K562 (cell line): ENCODE results near the gene OXNAD1. TPM values are rescaled to one million over a fixed set of nuclear protein-coding genes. Genes with fewer than 3 reads are reported as not detected.

Experiments used
- ATAC-seq: fragments of 200-7000 bp; cut with Tn5 transposase; 3 replicates; pipeline ENCODE4 v1.9.1; 2020; ENCODE audit warnings: moderate library complexity
- BruUV-seq: library from RNA; stranded (reverse); fragments of 400-500 nt; replicated peaks from 2 replicates; lab custom pipeline; 2021; lab: Mats Ljungman, UMichigan
- CTCF ChIA-PET: fragments of 300-600 bp; formaldehyde crosslinking; extraction: SDS; loops from one replicate; lab custom pipeline; 2021; ENCODE audit warnings: low intra/inter-chr PET ratio; lab: Yijun Ruan, JAX
- POLR2A ChIA-PET: fragments of 300-600, 350-650 bp; sonication (Branson Sonifier 250); formaldehyde crosslinking; extraction: SDS; loops from one replicate; lab custom pipeline; 2021; ENCODE audit warnings: antibody characterized with exemption, inconsistent platforms; lab: Yijun Ruan, JAX
- DNase-seq, 4 experiments: peaks; one replicate each; pipeline versions ENCODE4 v3.0.0 to v3.0.0-alpha.2; 2011 to 2018; ENCODE audit warnings: low spot score in 3 of 4, mixed read lengths in 3 of 4; ENCODE audit errors: extremely low read depth in 1 of 4
- FAIRE-seq: peaks from 2 replicates; lab custom pipeline; 2011; peaks lifted over from hg19 to GRCh38; lab: Jason Lieb, UNC
- H2AFZ ChIP-seq: 2 replicates; pipeline ENCODE4 v1.6.0; 2011; ENCODE audit warnings: low read depth, low read length, control low read depth, inconsistent platforms
- H3K27ac ChIP-seq: fragments of 200-600 bp; 3 replicates; pipeline ENCODE4 v1.8.0; 2011; ENCODE audit warnings: low read depth, mild to moderate bottlenecking, control low read depth, inconsistent platforms, low read length, moderate library complexity, mixed read lengths; ENCODE audit errors: extremely low read depth
- H3K27me3 ChIP-seq, 2 experiments: fragments of 300-600 bp in 1 of 2; 2 replicates in 1 of 2; 3 replicates in 1 of 2; pipeline versions ENCODE4 v1.6.0 to v1.8.0; 2011; ENCODE audit warnings: inconsistent platforms in 2 of 2, low read length in 2 of 2, mild to moderate bottlenecking in 1 of 2, mixed read lengths in 1 of 2, moderate library complexity in 1 of 2; ENCODE audit not compliant: control insufficient read depth in 2 of 2, insufficient read depth in 2 of 2
- H3K36me3 ChIP-seq: fragments of 300-600 bp; 3 replicates; pipeline ENCODE4 v1.8.0; 2011; ENCODE audit warnings: mild to moderate bottlenecking, low read length, inconsistent platforms; ENCODE audit not compliant: control insufficient read depth, insufficient read depth
- H3K4me1 ChIP-seq, 2 experiments: fragments of 200-600 bp in 1 of 2; replicated peaks in 1 of 2; 2 replicates in 1 of 2; 3 replicates in 1 of 2; pipeline versions ENCODE4 v1.5.1 to v1.8.0; 2011; ENCODE audit warnings: inconsistent platforms in 2 of 2, low read length in 2 of 2, mild to moderate bottlenecking in 1 of 2, mixed read lengths in 1 of 2, moderate library complexity in 1 of 2; ENCODE audit not compliant: control insufficient read depth in 2 of 2, insufficient read depth in 2 of 2
- H3K4me2 ChIP-seq: 2 replicates; pipeline ENCODE4 v1.6.1; 2011; ENCODE audit warnings: low read length, control low read depth, inconsistent platforms, mixed read lengths; ENCODE audit not compliant: insufficient read depth
- H3K4me3 ChIP-seq: fragments of 200-600 bp; sonication (generic), shearing (Covaris generic); 2 replicates; pipeline ENCODE4 v1.5.1; 2016; ENCODE audit warnings: control low read depth, inconsistent platforms
- H3K79me2 ChIP-seq: fragments of 200-600 bp; 3 replicates; pipeline ENCODE4 v1.8.0; 2011; ENCODE audit warnings: low read length, inconsistent platforms; ENCODE audit not compliant: control insufficient read depth, insufficient read depth
- H3K9ac ChIP-seq, 2 experiments: 2 replicates each; pipeline versions ENCODE4 v1.6.0 to v1.6.1; 2011; ENCODE audit warnings: low read depth in 2 of 2, low read length in 2 of 2, control low read depth in 1 of 2, inconsistent platforms in 1 of 2, mild to moderate bottlenecking in 1 of 2, mixed read lengths in 1 of 2; ENCODE audit not compliant: insufficient read depth in 1 of 2
- H3K9me1 ChIP-seq: one replicate; pipeline ENCODE4 v1.6.0; 2011; ENCODE audit warnings: inconsistent platforms, mild to moderate bottlenecking, low read length, moderate library complexity; ENCODE audit not compliant: control insufficient read depth, insufficient read depth
- H3K9me3 ChIP-seq: replicated peaks from 2 replicates; pipeline ENCODE4 v1.5.1; 2011; ENCODE audit warnings: low read depth, low read length, inconsistent platforms; ENCODE audit not compliant: control insufficient read depth, insufficient read depth
- H4K20me1 ChIP-seq: replicated peaks from 2 replicates; pipeline ENCODE4 v1.6.1; 2011; ENCODE audit warnings: low read length, inconsistent platforms, mixed read lengths; ENCODE audit not compliant: control insufficient read depth, insufficient read depth
- BRF2 ChIP-seq: IDR thresholded peaks from 3 replicates; pipeline ENCODE4 v1.6.1; 2011; ENCODE audit warnings: borderline replicate concordance, mild to moderate bottlenecking; ENCODE audit not compliant: insufficient read length, insufficient read depth
- DEAF1 ChIP-seq: fragments of 450-650 bp; formaldehyde crosslinking; IDR thresholded peaks from 2 replicates; pipeline ENCODE4 v1.4.0; 2020; ENCODE audit warnings: mild to moderate bottlenecking, moderate library complexity
- E2F6 ChIP-seq, 2 experiments: IDR thresholded peaks; 2 replicates each; pipeline ENCODE4 v1.6.1; 2011; ENCODE audit warnings: borderline replicate concordance in 1 of 2, control low read depth in 1 of 2, low read depth in 1 of 2, low read length in 1 of 2, mild to moderate bottlenecking in 1 of 2, mixed read lengths in 1 of 2, moderate library complexity in 1 of 2; ENCODE audit not compliant: insufficient read depth in 1 of 2, insufficient read length in 1 of 2, poor library complexity in 1 of 2, severe bottlenecking in 1 of 2; ENCODE audit errors: extremely low read depth in 1 of 2
- GATAD2A ChIP-seq: fragments of 450-650 bp; IDR thresholded peaks from 2 replicates; pipeline ENCODE4 v1.6.1; 2017
- HMG20A ChIP-seq: fragments of 450-650 bp; formaldehyde crosslinking; conservative IDR thresholded peaks from 2 replicates; pipeline ENCODE4 v1.4.0; 2020; ENCODE audit warnings: mild to moderate bottlenecking, mixed read lengths
- HNRNPUL1 ChIP-seq: fragments of 200-400 bp; formaldehyde crosslinking; IDR thresholded peaks from 2 replicates; pipeline ENCODE4 v1.6.1; 2017; ENCODE audit warnings: low read length
- KDM4B ChIP-seq, 2 experiments: fragments of 450-650 bp in 1 of 2; sonication (generic) in 1 of 2; IDR thresholded peaks; 2 replicates each; pipeline ENCODE4 v1.6.1; 2016 to 2017; ENCODE audit warnings: borderline replicate concordance in 2 of 2, antibody characterized with exemption in 1 of 2, low read depth in 1 of 2, mild to moderate bottlenecking in 1 of 2
- NBN ChIP-seq: fragments of 450-650 bp; IDR thresholded peaks from 2 replicates; pipeline ENCODE4 v1.6.1; 2016; ENCODE audit warnings: low read depth, mild to moderate bottlenecking
- NFRKB ChIP-seq: fragments of 450-650 bp; IDR thresholded peaks from 2 replicates; pipeline ENCODE4 v1.6.1; 2016; ENCODE audit warnings: low read depth
- RAD51 ChIP-seq: fragments of 450-650 bp; IDR thresholded peaks from 2 replicates; pipeline ENCODE4 v1.7.1; 2016; ENCODE audit warnings: low read depth, mild to moderate bottlenecking, borderline replicate concordance
- SRSF1 ChIP-seq: fragments of 200-400 bp; formaldehyde crosslinking; IDR thresholded peaks from 2 replicates; pipeline ENCODE4 v1.6.1; 2017; ENCODE audit warnings: mild to moderate bottlenecking, low read depth, low read length, moderate library complexity
- ZNF239 ChIP-seq: fragments of 250-450 bp; sonication (Bioruptor Pico); IDR thresholded peaks from 2 replicates; pipeline ENCODE4 v1.4.0; 2020; ENCODE audit warnings: mild to moderate bottlenecking
- ZNF311 ChIP-seq: fragments of 250-450 bp; sonication (Bioruptor Pico); IDR thresholded peaks from 2 replicates; pipeline ENCODE4 v1.4.0; 2020; ENCODE audit warnings: mild to moderate bottlenecking, moderate library complexity
- ZNF584 ChIP-seq: fragments of 200-800 bp; sonication (Bioruptor generic); IDR thresholded peaks from 2 replicates; pipeline ENCODE4 v1.6.1; 2016; ENCODE audit warnings: low read depth, mild to moderate bottlenecking, missing genetic modification characterization, missing compliant biosample characterization
- ZNF830 ChIP-seq: fragments of 250-450 bp; sonication (Bioruptor Pico); IDR thresholded peaks from 2 replicates; pipeline ENCODE4 v1.5.0; 2021; ENCODE audit warnings: mild to moderate bottlenecking
- WGBS: fragments of 100-300 bp; shearing (Covaris generic); methylation state at CpG from one replicate; pipeline ENCODE4 v1.1.6; 2016; ENCODE audit warnings: low coverage, mixed read lengths; ENCODE audit not compliant: insufficient coverage; ENCODE audit errors: missing lambda C conversion rate; 5-methylcytosine and 5-hydroxymethylcytosine counted together
- in situ Hi-C: fragments of 300-500 bp; cut with MboI; formaldehyde crosslinking; loops from 4 replicates; pipeline ENCODE4 v1.15.0; 2018; ENCODE audit warnings: inconsistent platforms, mixed read lengths
- intact Hi-C: fragments of 100-400 bp; cut with micrococcal nuclease; formaldehyde crosslinking; loops from 2 replicates; pipeline ENCODE4 v1.14.2; 2022
- polyA plus RNA-seq, 8 experiments: library from polyadenylated mRNA; depleted of rRNA in 4 of 8; stranded (reverse) in 5 of 8; unstranded in 3 of 8; fragments of >200 nt; fragmentation: Nextera tagmentation in 2 of 8; fragmentation: Illumina TruSeq in 1 of 8; extraction: Ambion mirVana in 2 of 8; extraction: Trizol in 1 of 8; gene quantifications; 2 replicates each; pipeline versions ENCODE4 v1.2.1 to v1.2.3, GENCODE V29; 2011 to 2014; ENCODE audit warnings: inconsistent platforms in 1 of 8, missing spikeins in 1 of 8
- total RNA-seq, 7 experiments: library from RNA; depleted of rRNA in 6 of 7; stranded (reverse); fragments of >200 nt in 6 of 7; fragmentation: Illumina TruSeq in 2 of 7; extraction: Trizol in 2 of 7; gene quantifications; 2 replicates each; pipeline versions ENCODE4 v1.2.1 to v1.2.3, GENCODE V29; 2011 to 2021; ENCODE audit warnings: low replicate concordance in 1 of 7
- TF ChIP-seq, protein P1 (sequence below): sonication (generic); formaldehyde crosslinking; IDR thresholded peaks from 2 replicates; pipeline ENCODE4 v1.8.1; 2023; ENCODE audit warnings: mild to moderate bottlenecking, missing genetic modification reagents

Gene OXNAD1
- total and polyA plus RNA-seq, 9 of the 15 experiments (the other 6 are each of a cell fraction or from before 2014, with no cell fraction given), result 12.8 to 44.4 (median 41.1) TPM

GRCh38 chr3:16299746-16300145 is 34.7 kb downstream of the OXNAD1 start:
- no TSS peak for BruUV-seq
- in situ Hi-C loops, result no loop called here
- peaks cover 4 to 38% of the 10 kb centered on the region in 2 experiments for H3K4me1 ChIP-seq
- H3K79me2 ChIP-seq, result no peaks in the 10 kb centered on the region
- FAIRE-seq (no peak), DNase-seq (no peak)
- peaks cover 92% of the 10 kb centered on the region for H3K36me3 ChIP-seq
- no peak overlapping the region for H3K27ac ChIP-seq
- POLR2A ChIA-PET, result interaction anchor here (1.1 kb wide), 1 partner anchor 11 kb away, joined by 4 read pairs; no protein-coding TSS in a partner anchor
- H3K27me3 ChIP-seq, result no peaks in the 10 kb centered on the region
- TF ChIP-seq NBN (no peak), E2F6 (IDR thresholded peaks at IDR 0.05; ENCODE audit: borderline replicate concordance in 1 of 2, extremely low read depth in 1 of 2, insufficient read depth in 1 of 2, insufficient read length in 1 of 2, low read depth in 1 of 2, low read length in 1 of 2, poor library complexity in 1 of 2, severe bottlenecking in 1 of 2) (no peak), KDM4B (IDR thresholded peaks at IDR 0.05; ENCODE audit: borderline replicate concordance in 2 of 2, low read depth in 1 of 2) (no peak), HMG20A (CRISPR knock-in tag) (no peak), ZNF311 (CRISPR knock-in tag) (no peak), SRSF1 (no peak), ZNF830 (no peak), NFRKB (no peak), RAD51 (no peak), DEAF1 (CRISPR knock-in tag) (no peak), HNRNPUL1 (no peak), ZNF584 (CRISPR knock-in tag) (no peak), BRF2 (no peak), ZNF239 (CRISPR knock-in tag) (no peak), GATAD2A (no peak)
- TF ChIP-seq, protein P1, sequence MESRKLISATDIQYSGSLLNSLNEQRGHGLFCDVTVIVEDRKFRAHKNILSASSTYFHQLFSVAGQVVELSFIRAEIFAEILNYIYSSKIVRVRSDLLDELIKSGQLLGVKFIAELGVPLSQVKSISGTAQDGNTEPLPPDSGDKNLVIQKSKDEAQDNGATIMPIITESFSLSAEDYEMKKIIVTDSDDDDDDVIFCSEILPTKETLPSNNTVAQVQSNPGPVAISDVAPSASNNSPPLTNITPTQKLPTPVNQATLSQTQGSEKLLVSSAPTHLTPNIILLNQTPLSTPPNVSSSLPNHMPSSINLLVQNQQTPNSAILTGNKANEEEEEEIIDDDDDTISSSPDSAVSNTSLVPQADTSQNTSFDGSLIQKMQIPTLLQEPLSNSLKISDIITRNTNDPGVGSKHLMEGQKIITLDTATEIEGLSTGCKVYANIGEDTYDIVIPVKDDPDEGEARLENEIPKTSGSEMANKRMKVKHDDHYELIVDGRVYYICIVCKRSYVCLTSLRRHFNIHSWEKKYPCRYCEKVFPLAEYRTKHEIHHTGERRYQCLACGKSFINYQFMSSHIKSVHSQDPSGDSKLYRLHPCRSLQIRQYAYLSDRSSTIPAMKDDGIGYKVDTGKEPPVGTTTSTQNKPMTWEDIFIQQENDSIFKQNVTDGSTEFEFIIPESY (CRISPR knock-in tag), result no peak
- TF ChIP-seq, all 486 proteins: peak for 0
- H3K4me3 ChIP-seq, result no peak overlapping the region
- peaks cover 9% of the 10 kb centered on the region; the same call in 1 of the 2 replicates for H4K20me1 ChIP-seq
- no peaks in the 10 kb centered on the region for H3K9me3 ChIP-seq
- intact Hi-C loops, result no loop called here
- CTCF ChIA-PET, result no interaction called here
- no peak overlapping the region for H3K4me2 ChIP-seq
- 70% methylated on average over 3 of the region's 3 CpGs for WGBS
- no peak overlapping the region for H2AFZ ChIP-seq
- ATAC-seq, result no peak
- H3K9ac ChIP-seq, result no peak overlapping the region
- no peaks in the 10 kb centered on the region for H3K9me1 ChIP-seq
